WTC11 (cell line): ENCODE results near the gene RFESD. TPM values are rescaled to one million over a fixed set of nuclear protein-coding genes. Genes with fewer than 3 reads are reported as not detected.

ENCODE experiments used
- ATAC-seq: fragments of 200-7000 bp; cut with Tn5 transposase; 2 replicates; pipeline ENCODE4 v1.10.0; 2021; ENCODE audit warnings: mild to moderate bottlenecking, moderate library complexity
- CTCF ChIA-PET: fragments of 300-600 bp; sonication (Branson Sonifier 250); formaldehyde crosslinking; loops from one replicate; lab custom pipeline; 2021; ENCODE audit warnings: antibody characterized with exemption; lab: Charles Lee
- POLR2A ChIA-PET: fragments of 350-600 bp; sonication (Branson Sonifier 250); formaldehyde crosslinking; loops from one replicate; lab custom pipeline; 2021; ENCODE audit warnings: antibody characterized with exemption; lab: Charles Lee
- DNase-seq: peaks from one replicate; pipeline ENCODE4 v3.0.0; 2021; ENCODE audit warnings: low spot score
- H3K27ac Mint-ChIP-seq: 2 replicates; pipeline ENCODE4 v1.8.0; 2021; ENCODE audit warnings: mixed read lengths
- H3K27me3 Mint-ChIP-seq: 2 replicates; pipeline ENCODE4 v1.8.0; 2021; ENCODE audit warnings: low read depth, mild to moderate bottlenecking, moderate library complexity, mixed read lengths
- H3K36me3 Mint-ChIP-seq: 2 replicates; pipeline ENCODE4 v1.8.0; 2021; ENCODE audit warnings: mixed read lengths
- H3K4me1 Mint-ChIP-seq: 2 replicates; pipeline ENCODE4 v1.8.0; 2022; ENCODE audit warnings: mixed read lengths
- H3K4me3 Mint-ChIP-seq: 2 replicates; pipeline ENCODE4 v1.8.0; 2021; ENCODE audit warnings: mild to moderate bottlenecking, moderate library complexity, mixed read lengths
- H3K9me3 Mint-ChIP-seq: 2 replicates; pipeline ENCODE4 v1.8.0; 2021; ENCODE audit warnings: mixed read lengths
- ATF6 ChIP-seq: sonication (generic); formaldehyde crosslinking; IDR thresholded peaks from 2 replicates; pipeline ENCODE4 v1.8.1; 2023; ENCODE audit warnings: mild to moderate bottlenecking, missing genetic modification reagents
- CBFB ChIP-seq: sonication (generic); formaldehyde crosslinking; IDR thresholded peaks from 2 replicates; pipeline ENCODE4 v1.8.1; 2022; ENCODE audit warnings: mild to moderate bottlenecking, low read depth, missing genetic modification reagents
- CREB1 ChIP-seq: sonication (generic); formaldehyde crosslinking; IDR thresholded peaks from 2 replicates; pipeline ENCODE4 v1.8.0; 2023; ENCODE audit warnings: mild to moderate bottlenecking, missing genetic modification reagents
- ERG ChIP-seq: fragments of 250-450 bp; sonication (Bioruptor Pico); IDR thresholded peaks from 2 replicates; pipeline ENCODE4 v1.8.0; 2021; ENCODE audit warnings: mild to moderate bottlenecking
- FOXJ3 ChIP-seq: sonication (generic); formaldehyde crosslinking; IDR thresholded peaks from 2 replicates; pipeline ENCODE4 v1.9.0; 2021; ENCODE audit warnings: missing genetic modification reagents, mild to moderate bottlenecking, borderline replicate concordance
- MXD4 ChIP-seq: fragments of 250-450 bp; sonication (Bioruptor Pico); IDR thresholded peaks from 2 replicates; pipeline ENCODE4 v1.8.0; 2021; ENCODE audit warnings: mild to moderate bottlenecking, moderate library complexity, borderline replicate concordance
- PRRX2 ChIP-seq: fragments of 250-450 bp; sonication (Bioruptor Pico); IDR thresholded peaks from 2 replicates; pipeline ENCODE4 v1.8.0; 2021; ENCODE audit warnings: mild to moderate bottlenecking
- RELA ChIP-seq: sonication (generic); formaldehyde crosslinking; IDR thresholded peaks from 2 replicates; pipeline ENCODE4 v1.8.1; 2022; ENCODE audit warnings: missing genetic modification reagents, mild to moderate bottlenecking, borderline replicate concordance
- TP53 ChIP-seq: sonication (generic); formaldehyde crosslinking; IDR thresholded peaks from 2 replicates; pipeline ENCODE4 v1.8.1; 2023; ENCODE audit warnings: mild to moderate bottlenecking, missing genetic modification reagents
- USF1 ChIP-seq: sonication (generic); formaldehyde crosslinking; IDR thresholded peaks from 2 replicates; pipeline ENCODE4 v1.8.0; 2022; ENCODE audit warnings: mild to moderate bottlenecking, missing genetic modification reagents
- ZNF121 ChIP-seq: sonication (generic); formaldehyde crosslinking; IDR thresholded peaks from 2 replicates; pipeline ENCODE4 v1.8.0; 2023; ENCODE audit warnings: missing genetic modification reagents
- total RNA-seq: library from RNA; stranded (reverse); gene quantifications from 3 replicates; pipeline ENCODE4 v1.2.3, GENCODE V29; 2021
- TF ChIP-seq, protein P1 (sequence below): sonication (generic); formaldehyde crosslinking; IDR thresholded peaks from 2 replicates; pipeline ENCODE4 v1.8.1; 2022; ENCODE audit warnings: low read depth, missing genetic modification reagents, borderline replicate concordance
- TF ChIP-seq, protein P2 (sequence below): fragments of 250-450 bp; sonication (Bioruptor Pico); IDR thresholded peaks from 2 replicates; pipeline ENCODE4 v2.1.2; 2022; ENCODE audit warnings: mild to moderate bottlenecking, moderate library complexity
- TF ChIP-seq, protein P3 (sequence below): sonication (generic); formaldehyde crosslinking; IDR thresholded peaks from 2 replicates; pipeline ENCODE4 v1.8.1; 2022; ENCODE audit warnings: mild to moderate bottlenecking, missing genetic modification reagents, moderate library complexity, borderline replicate concordance
- TF ChIP-seq, protein P4 (sequence below): sonication (generic); formaldehyde crosslinking; IDR thresholded peaks from 2 replicates; pipeline ENCODE4 v1.8.1; 2022; ENCODE audit warnings: low read depth, mild to moderate bottlenecking, moderate library complexity, missing genetic modification reagents, borderline replicate concordance
- TF ChIP-seq, protein P5 (sequence below): sonication (generic); formaldehyde crosslinking; conservative IDR thresholded peaks from 2 replicates; pipeline ENCODE4 v1.8.1; 2022; ENCODE audit warnings: mild to moderate bottlenecking, missing genetic modification reagents

The RFESD gene
- total RNA-seq, 1 experiment from 2014 or later: 5.7 TPM

DNA sequence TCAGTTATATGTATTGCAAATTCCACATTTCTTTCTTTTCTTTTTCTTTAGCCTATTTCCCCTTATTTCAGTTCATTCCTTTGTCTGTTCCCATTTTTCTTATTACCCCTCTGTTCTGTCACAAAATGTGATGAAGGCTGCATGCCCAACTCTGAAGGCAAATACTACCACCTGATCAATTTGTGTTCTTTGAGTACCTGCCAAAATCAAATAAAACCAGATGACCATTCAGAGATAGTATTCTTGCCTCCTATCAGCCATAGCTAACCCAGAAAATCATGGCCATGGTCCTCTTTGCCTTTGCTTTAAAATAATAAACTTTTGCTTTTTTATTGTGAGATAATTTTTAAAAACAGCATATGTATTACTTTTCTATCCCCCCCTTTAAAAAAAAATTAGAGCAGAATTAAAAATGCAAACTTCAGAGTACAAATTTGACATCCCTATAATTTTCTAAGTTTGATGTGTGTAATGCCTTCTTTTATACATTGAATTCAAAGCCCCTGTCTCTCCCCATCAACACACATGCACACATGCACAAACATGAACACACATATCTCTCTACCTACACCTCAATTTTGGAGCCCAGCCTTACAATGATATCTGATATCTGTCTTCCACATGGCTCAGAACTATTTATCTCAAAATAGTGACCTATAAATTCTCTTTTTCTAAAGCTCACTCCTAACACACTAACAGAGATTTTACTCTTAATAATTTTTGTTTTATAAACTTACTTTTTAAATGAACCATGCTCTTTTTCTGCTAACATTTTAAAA is 3.5 kb downstream of the RFESD start:
- H3K27me3 Mint-ChIP-seq: no peaks in the 10 kb centered on the region
- no peak for ATAC-seq
- no peak overlapping the region for H3K4me3 Mint-ChIP-seq
- no peaks in the 10 kb centered on the region for H3K9me3 Mint-ChIP-seq
- POLR2A ChIA-PET: no interaction called here
- TF ChIP-seq, protein P1, sequence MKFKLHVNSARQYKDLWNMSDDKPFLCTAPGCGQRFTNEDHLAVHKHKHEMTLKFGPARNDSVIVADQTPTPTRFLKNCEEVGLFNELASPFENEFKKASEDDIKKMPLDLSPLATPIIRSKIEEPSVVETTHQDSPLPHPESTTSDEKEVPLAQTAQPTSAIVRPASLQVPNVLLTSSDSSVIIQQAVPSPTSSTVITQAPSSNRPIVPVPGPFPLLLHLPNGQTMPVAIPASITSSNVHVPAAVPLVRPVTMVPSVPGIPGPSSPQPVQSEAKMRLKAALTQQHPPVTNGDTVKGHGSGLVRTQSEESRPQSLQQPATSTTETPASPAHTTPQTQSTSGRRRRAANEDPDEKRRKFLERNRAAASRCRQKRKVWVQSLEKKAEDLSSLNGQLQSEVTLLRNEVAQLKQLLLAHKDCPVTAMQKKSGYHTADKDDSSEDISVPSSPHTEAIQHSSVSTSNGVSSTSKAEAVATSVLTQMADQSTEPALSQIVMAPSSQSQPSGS: no peak
- TF ChIP-seq RELA (CRISPR knock-in tag): no peak
- TF ChIP-seq ATF6 (CRISPR knock-in tag): no peak
- TF ChIP-seq CREB1 (CRISPR knock-in tag): no peak
- TF ChIP-seq, protein P2, sequence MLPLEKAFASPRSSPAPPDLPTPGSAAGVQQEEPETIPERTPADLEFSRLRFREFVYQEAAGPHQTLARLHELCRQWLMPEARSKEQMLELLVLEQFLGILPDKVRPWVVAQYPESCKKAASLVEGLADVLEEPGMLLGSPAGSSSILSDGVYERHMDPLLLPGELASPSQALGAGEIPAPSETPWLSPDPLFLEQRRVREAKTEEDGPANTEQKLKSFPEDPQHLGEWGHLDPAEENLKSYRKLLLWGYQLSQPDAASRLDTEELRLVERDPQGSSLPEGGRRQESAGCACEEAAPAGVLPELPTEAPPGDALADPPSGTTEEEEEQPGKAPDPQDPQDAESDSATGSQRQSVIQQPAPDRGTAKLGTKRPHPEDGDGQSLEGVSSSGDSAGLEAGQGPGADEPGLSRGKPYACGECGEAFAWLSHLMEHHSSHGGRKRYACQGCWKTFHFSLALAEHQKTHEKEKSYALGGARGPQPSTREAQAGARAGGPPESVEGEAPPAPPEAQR (CRISPR knock-in tag): no peak
- TF ChIP-seq, protein P3, sequence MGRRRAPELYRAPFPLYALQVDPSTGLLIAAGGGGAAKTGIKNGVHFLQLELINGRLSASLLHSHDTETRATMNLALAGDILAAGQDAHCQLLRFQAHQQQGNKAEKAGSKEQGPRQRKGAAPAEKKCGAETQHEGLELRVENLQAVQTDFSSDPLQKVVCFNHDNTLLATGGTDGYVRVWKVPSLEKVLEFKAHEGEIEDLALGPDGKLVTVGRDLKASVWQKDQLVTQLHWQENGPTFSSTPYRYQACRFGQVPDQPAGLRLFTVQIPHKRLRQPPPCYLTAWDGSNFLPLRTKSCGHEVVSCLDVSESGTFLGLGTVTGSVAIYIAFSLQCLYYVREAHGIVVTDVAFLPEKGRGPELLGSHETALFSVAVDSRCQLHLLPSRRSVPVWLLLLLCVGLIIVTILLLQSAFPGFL (CRISPR knock-in tag): no peak
- TF ChIP-seq ZNF121 (CRISPR knock-in tag): no peak
- TF ChIP-seq PRRX2 (CRISPR knock-in tag): no peak
- no peak for TF ChIP-seq MXD4
- no peak for TF ChIP-seq CBFB (CRISPR knock-in tag)
- TF ChIP-seq, all 79 proteins: peak for 0
- DNase-seq: no peak
- H3K27ac Mint-ChIP-seq: no peak overlapping the region
- H3K36me3 Mint-ChIP-seq: peaks cover 4% of the 10 kb centered on the region; the same call in 1 of the 2 replicates
- H3K4me1 Mint-ChIP-seq: 0 out of 2 replicates have a peak, but pooled peaks cover 7% of the 10 kb centered on the region
- CTCF ChIA-PET: no interaction called here

- Mint-ChIP-seq H3K27ac (no peak overlapping the region), H3K36me3 (peaks cover 4% of the 10 kb centered on the region; the same call in 1 of the 2 replicates), H3K27me3 (no peaks in the 10 kb centered on the region), H3K9me3 (no peaks in the 10 kb centered on the region), H3K4me1 (0 out of 2 replicates have a peak, but pooled peaks cover 2% of the 10 kb centered on the region), H3K4me3 (no peak overlapping the region)
- ChIA-PET CTCF (no interaction called here), POLR2A (no interaction called here)
- DNase-seq (no peak), ATAC-seq (no peak)
- no peak for TF ChIP-seq PRRX2 (CRISPR knock-in tag)
- TF ChIP-seq, protein P4, sequence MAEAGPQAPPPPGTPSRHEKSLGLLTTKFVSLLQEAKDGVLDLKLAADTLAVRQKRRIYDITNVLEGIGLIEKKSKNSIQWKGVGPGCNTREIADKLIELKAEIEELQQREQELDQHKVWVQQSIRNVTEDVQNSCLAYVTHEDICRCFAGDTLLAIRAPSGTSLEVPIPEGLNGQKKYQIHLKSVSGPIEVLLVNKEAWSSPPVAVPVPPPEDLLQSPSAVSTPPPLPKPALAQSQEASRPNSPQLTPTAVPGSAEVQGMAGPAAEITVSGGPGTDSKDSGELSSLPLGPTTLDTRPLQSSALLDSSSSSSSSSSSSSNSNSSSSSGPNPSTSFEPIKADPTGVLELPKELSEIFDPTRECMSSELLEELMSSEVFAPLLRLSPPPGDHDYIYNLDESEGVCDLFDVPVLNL: no peak
- TF ChIP-seq, protein P5, sequence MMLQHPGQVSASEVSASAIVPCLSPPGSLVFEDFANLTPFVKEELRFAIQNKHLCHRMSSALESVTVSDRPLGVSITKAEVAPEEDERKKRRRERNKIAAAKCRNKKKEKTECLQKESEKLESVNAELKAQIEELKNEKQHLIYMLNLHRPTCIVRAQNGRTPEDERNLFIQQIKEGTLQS (CRISPR knock-in tag): no peak
- no peak for TF ChIP-seq TP53 (CRISPR knock-in tag)
- no peak for TF ChIP-seq ZNF121 (CRISPR knock-in tag)
- TF ChIP-seq ATF6 (CRISPR knock-in tag): no peak
- no peak for TF ChIP-seq ERG (CRISPR knock-in tag)
- no peak for TF ChIP-seq FOXJ3 (CRISPR knock-in tag)
- no peak for TF ChIP-seq USF1 (CRISPR knock-in tag)
Measured at GRCh38 chr5:95652849-95653248, 6.3 kb downstream of the RFESD start.
